ENCODE data around the gene FUT9.

Gene FUT9

DNA sequence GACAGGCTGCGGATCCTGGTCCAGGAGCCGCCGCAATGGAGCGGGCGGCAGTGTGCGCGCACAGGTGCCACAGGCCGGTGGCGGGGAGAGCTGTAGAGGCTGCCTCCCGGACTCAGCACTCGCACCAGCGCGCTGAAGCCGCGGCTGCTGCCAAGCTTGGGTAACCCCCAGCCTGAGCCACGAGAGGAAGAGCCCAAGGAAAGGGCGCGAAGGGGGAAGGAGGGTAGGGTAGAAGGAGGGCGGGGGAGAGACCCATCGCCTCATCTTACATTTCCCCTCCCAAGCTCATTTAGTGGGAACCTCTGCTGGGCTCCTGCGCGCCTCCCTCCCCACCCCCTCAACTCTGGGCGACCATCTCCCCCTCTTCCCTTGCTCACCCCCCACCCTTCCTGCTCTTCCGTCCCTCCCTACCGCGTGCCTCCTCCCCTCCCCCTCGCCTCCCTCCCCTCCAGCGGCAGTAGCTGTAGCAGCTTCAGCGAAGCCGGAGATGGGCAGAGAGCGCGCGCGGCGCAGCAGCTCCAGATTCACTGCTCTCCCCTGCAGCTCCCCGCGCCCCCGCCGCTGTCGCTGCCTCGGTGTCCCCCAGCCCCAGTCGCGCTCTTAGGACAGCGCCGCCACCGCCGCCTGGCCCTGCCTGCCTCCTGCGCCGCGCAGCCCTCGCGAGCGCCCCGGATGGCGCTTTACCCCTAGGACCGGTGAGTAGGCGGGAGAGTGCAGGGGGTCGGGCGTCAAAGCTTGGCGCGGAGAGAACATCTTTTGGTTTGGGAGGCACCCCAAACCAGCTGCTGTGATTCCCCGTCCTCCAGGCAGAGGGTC lies at the start of gene FUT9:
Gene FUT9 (plus strand): TSS at position 457 of the 816 bp plus-strand sequence. CDS start 187,182 bp downstream, outside the sequence.
- no peak for DNase-seq (ENCODE audit: extremely low read depth, insufficient read length)
- no peak within 1 kb of the TSS for H3K4me3 ChIP-seq (replicated peaks; ENCODE audit: low read depth, low read length)
- no peaks in the 10 kb centered on the region for H3K36me3 ChIP-seq (ENCODE audit: control insufficient read depth, insufficient read depth, low read length)
- TF ChIP-seq, protein P1, sequence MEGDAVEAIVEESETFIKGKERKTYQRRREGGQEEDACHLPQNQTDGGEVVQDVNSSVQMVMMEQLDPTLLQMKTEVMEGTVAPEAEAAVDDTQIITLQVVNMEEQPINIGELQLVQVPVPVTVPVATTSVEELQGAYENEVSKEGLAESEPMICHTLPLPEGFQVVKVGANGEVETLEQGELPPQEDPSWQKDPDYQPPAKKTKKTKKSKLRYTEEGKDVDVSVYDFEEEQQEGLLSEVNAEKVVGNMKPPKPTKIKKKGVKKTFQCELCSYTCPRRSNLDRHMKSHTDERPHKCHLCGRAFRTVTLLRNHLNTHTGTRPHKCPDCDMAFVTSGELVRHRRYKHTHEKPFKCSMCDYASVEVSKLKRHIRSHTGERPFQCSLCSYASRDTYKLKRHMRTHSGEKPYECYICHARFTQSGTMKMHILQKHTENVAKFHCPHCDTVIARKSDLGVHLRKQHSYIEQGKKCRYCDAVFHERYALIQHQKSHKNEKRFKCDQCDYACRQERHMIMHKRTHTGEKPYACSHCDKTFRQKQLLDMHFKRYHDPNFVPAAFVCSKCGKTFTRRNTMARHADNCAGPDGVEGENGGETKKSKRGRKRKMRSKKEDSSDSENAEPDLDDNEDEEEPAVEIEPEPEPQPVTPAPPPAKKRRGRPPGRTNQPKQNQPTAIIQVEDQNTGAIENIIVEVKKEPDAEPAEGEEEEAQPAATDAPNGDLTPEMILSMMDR (IDR thresholded peaks at IDR 0.05; ENCODE audit: insufficient read depth, low read length, poor library complexity, severe bottlenecking), result no peak
- no peaks in the 10 kb centered on the region for H3K27me3 ChIP-seq (replicated peaks; ENCODE audit: control insufficient read depth, insufficient read depth, low read length)

DNA sequence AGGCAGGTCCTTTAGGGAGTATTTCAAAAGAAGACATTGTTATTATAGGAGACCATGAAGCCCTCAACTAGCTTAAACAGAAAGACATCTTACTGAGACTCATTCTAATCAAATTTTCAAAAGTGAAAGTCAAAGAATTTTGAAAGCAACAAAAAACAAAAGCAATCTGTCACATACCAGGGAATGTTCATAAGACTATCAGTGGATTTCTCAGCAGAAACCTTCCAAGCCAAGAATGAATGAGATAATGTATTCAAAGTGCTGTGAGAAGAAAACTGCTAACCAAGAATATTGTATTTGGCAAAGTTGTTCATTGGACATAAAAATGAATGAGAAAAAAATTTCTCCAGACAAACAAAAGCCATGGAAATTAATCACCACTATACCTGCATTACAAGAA lies 48.2 kb upstream of the FUT9 start:
- Histone ChIP-seq H3K4me3 (replicated peaks; ENCODE audit: low read depth, low read length) (no peak overlapping the region), H3K27me3 (replicated peaks; ENCODE audit: control insufficient read depth, insufficient read depth, low read length) (no peaks in the 10 kb centered on the region), H3K36me3 (ENCODE audit: control insufficient read depth, insufficient read depth, low read length) (no peaks in the 10 kb centered on the region)
- DNase-seq (ENCODE audit: extremely low read depth, insufficient read length), result no peak
- TF ChIP-seq, protein P1 (IDR thresholded peaks at IDR 0.05; ENCODE audit: insufficient read depth, low read length, poor library complexity, severe bottlenecking), result no peak

DNA sequence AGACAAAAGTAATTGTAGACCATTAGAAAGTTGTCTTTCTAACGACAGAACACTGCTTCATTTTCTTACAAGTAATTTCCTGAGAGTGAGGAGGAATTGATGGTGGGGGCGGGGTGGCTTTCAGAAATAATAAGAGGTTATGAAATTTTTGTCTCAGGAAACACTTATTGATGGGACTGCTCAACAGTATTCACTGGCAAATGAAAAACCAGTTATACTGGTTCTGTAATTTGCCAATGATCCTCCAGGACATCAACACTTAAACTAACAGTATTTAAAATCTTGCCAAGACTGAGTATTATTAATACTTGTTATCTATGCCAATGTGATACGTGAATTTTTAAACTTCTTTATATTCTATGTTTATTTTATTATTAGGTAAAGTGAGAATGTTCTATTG lies 41.8 kb upstream of the FUT9 start:
- no peak for DNase-seq (ENCODE audit: extremely low read depth, insufficient read length)
- Histone ChIP-seq H3K36me3 (ENCODE audit: control insufficient read depth, insufficient read depth, low read length) (no peaks in the 10 kb centered on the region), H3K27me3 (replicated peaks; ENCODE audit: control insufficient read depth, insufficient read depth, low read length) (no peaks in the 10 kb centered on the region), H3K4me3 (replicated peaks; ENCODE audit: low read depth, low read length) (no peak overlapping the region)
- TF ChIP-seq, protein P1 (IDR thresholded peaks at IDR 0.05; ENCODE audit: insufficient read depth, low read length, poor library complexity, severe bottlenecking), result no peak

DNA sequence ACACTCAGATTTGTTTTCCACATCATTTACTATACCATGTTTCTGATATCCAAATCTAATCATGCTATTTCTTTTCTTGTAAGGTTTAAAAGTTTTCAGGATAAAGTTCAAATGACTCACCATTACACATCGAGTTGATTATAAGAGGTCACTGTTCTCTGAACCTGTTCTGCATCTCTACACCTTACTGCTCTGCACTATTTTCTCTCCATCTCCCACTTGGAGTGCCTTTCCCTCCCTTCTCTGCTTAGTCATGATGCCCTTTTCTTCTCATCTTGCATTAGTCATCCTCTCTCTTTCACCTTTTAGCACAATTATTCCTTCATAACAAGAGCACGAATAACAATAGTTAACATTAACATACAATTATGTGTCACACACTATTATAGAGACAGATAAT lies 37.5 kb upstream of the FUT9 start:
- Histone ChIP-seq H3K4me3 (replicated peaks; ENCODE audit: low read depth, low read length) (no peak overlapping the region), H3K27me3 (replicated peaks; ENCODE audit: control insufficient read depth, insufficient read depth, low read length) (no peaks in the 10 kb centered on the region), H3K36me3 (ENCODE audit: control insufficient read depth, insufficient read depth, low read length) (no peaks in the 10 kb centered on the region)
- no peak for DNase-seq (ENCODE audit: extremely low read depth, insufficient read length)
- TF ChIP-seq, protein P1 (IDR thresholded peaks at IDR 0.05; ENCODE audit: insufficient read depth, low read length, poor library complexity, severe bottlenecking), result no peak

DNA sequence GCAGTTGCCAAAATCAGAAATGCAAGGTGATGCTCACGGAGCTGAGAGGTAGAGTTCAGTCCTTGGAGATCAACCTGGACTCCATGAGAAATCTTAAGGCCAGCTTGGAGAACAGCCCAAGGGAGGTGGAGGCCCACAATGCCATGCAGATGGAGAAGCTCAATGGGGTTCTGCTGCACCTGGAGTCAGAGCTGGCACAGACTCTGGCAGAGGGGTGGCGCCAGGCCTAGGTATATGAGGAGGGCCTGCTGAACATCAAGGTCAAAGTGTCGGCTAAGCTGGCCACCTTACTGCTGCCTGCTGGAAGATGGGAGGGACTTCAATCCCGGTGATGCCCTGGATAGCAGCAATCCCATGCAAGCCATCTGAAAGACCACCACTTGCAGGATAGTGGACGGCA lies 23.9 kb upstream of the FUT9 start:
- DNase-seq (ENCODE audit: extremely low read depth, insufficient read length), result no peak
- TF ChIP-seq, protein P1 (IDR thresholded peaks at IDR 0.05; ENCODE audit: insufficient read depth, low read length, poor library complexity, severe bottlenecking), result no peak
- Histone ChIP-seq H3K36me3 (ENCODE audit: control insufficient read depth, insufficient read depth, low read length) (no peaks in the 10 kb centered on the region), H3K4me3 (replicated peaks; ENCODE audit: low read depth, low read length) (no peak overlapping the region), H3K27me3 (replicated peaks; ENCODE audit: control insufficient read depth, insufficient read depth, low read length) (no peaks in the 10 kb centered on the region)
